GM18526 (cell line): Measurements from ENCODE around the gene CENPV.

Source experiments
- POLR2A ChIP-seq: IDR thresholded peaks from 3 replicates; pipeline ENCODE4 v1.6.1; 2011; ENCODE audit not compliant: insufficient read length; ENCODE audit errors: extremely low read depth

CENPV gene

DNA sequence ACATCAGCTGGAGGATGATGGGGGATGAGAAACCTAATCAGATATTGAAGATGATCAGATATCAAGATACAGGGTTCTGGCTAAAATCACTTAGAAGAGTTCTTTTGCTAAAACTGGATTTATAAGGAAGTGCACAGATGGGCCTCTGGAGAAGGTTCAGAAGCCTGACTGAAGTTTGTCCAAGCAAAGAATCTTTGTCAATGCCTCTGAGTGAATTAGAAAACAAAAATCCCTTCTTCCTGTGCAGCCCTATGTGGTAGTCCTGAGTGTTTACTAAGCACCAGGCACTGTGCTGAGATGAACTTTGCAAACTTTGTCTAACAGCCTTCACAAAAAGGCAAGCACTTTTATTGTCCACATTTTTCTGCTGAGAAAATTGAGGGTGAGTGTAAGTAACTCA lies 11.4 kb upstream of the CENPV start:
- no peak for TF ChIP-seq POLR2A

GRCh38 chr17:16363749-16364536 lies 10.7 kb upstream of the CENPV start:
- no peak for TF ChIP-seq POLR2A

DNA sequence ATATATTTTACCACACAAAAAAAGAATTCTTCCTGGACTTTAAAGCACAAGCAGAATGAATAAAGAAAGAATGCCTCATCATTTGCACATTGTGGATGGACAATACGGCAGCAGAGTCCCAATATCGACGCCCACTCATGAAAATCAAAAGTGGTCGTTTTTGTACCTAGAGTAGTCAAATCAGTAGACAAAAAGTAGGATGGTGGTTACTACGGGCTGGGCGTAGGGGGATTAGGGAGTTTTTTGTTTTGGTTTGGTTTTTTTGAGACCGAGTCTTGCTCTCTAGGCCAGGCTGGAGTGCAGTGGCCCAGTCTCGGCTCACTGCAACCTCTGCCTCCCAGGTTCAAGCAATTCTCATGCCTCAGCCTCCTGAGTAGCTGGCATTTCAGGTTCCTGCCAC lies 8.6 kb upstream of the CENPV start:
- no peak for TF ChIP-seq POLR2A

DNA sequence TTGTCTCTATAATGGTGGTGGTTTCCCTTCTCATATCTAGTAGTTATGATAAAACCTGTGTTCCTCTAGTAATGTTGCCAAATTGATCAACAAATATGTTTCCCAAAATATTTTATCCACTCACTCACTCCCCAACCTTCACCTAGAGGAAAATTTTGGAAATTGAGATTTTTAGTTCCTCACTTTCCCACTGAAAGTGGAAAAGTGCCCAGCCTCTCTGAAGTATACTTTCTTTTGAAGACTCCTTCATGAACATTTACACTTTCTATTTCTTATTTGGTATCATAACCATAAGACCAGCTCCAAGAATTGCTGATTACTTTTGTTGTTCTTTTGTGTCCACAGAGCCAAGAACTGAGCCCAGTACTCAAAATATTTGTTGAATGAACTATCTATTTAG lies 5.1 kb upstream of the CENPV start:
- TF ChIP-seq POLR2A, result no peak

DNA sequence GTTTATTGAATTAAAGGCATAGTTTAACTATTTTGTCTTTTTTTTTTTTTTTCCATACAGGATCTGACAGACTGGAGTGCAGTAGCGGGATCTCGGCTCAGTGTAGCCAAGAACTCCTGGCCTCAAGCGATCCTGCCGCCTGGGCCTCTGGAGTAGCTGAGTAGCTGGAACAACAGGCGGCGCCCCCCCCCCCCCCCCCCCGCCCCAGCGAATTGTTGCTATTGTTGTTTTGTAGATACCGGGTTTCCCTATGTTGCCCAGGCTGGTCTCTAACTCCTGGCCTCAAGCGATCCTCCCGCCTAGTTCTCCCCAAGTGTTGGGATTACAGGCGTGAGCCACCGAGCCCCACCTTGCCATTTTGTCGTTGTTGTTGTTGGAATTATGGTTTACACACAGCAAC lies 1.3 kb upstream of the CENPV start:
- TF ChIP-seq POLR2A, result no peak

GRCh38 chr17:16352667-16353316 lies 477 bp downstream of the CENPV start:
- no peak for TF ChIP-seq POLR2A

DNA sequence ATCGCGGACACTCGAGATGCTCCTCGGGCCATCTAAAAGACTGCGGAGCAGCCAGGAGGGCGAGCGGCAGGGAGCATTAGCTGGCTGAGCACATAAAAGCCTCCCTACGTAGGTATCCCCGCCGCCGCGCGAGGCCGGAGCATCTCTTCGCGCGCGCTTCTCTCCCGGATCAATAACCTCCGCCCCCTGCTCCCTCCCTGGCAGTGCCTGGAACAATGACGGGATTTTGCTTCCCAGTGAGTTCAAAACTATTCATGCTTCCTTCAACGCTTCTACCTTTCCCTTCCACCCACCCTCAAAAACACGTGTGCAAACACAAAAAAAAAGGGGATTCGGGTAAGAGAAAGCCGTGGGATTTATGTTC lies 984 bp downstream of the CENPV start:
- no peak for TF ChIP-seq POLR2A

DNA sequence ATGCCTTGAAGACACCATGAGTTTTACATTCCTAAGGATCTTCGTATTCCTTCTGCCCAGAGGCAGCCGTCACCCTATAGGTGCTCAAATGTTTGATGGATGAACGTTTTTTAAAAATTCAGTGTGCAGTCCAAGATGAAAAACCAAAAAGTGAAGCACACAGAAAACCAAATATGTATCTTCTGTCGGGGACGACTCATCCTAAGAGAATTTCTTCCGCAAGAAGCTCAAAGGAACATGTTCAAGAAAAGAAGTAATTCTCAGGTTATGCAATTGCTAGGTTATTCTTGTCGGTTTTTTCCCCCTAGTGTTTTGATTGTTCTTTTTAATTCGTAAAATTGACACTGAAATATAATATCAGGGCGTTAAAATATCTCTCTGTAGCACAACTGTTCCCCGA lies 1.4 kb downstream of the CENPV start:
- TF ChIP-seq POLR2A, result no peak

GRCh38 chr17:16349431-16349830 lies 3.8 kb downstream of the CENPV start:
- TF ChIP-seq POLR2A, result no peak

GRCh38 chr17:16348586-16348985 lies 4.7 kb downstream of the CENPV start:
- no peak for TF ChIP-seq POLR2A

DNA sequence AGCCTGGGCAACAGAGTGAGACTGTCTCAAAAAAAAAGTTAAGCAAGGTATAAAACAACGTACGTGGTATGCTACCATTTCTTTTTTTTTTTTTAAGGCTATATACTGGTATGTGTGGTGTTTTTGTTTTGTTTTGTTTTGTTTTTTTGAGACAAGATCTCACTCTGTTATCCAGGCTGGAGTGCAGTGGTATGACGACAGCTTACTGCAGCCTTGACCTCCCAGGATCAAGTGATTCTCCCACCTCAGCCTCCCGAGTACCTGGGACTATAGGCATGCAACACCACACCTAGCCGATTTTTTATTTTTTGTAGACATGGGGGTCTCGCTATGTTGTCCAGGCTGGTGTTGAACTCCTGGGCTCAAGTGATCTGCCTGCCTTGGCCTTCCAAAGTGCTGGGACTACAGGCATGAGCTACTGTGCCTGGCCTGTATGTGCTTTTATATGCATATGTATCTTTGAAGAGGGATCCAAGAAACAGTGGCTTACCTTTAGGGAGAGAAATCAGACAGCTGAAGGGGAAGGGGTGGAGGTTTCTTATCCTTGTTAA lies 6.5 kb downstream of the CENPV start:
- TF ChIP-seq POLR2A, result no peak

GRCh38 chr17:16345565-16345964 lies 7.7 kb downstream of the CENPV start:
- no peak for TF ChIP-seq POLR2A

GRCh38 chr17:16343569-16343968 lies 9.7 kb downstream of the CENPV start:
- no peak for TF ChIP-seq POLR2A

DNA sequence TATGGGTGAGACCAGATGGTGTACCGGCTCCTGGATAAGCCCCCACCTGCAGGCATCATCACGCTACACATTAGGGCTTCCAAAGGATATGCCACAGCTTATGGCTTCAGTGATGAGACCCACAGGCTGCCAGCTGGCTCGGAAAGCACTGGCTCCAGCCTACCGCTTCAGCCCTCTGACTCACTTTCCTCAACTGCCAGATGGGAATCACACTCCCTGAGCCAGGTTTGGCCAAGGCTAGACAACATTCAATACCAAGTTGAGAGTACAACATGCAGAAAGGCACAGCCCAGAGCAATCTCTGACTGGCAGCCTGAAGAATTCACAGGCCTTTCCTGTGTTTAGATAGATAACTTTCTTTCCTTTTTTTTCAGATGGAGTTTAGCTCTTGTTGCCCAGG lies 10.3 kb downstream of the CENPV start:
- no peak for TF ChIP-seq POLR2A

- TF ChIP-seq POLR2A, result no peak
These were observed 13.3 kb downstream of the CENPV start for GRCh38 chr17:16339959-16340358.

DNA sequence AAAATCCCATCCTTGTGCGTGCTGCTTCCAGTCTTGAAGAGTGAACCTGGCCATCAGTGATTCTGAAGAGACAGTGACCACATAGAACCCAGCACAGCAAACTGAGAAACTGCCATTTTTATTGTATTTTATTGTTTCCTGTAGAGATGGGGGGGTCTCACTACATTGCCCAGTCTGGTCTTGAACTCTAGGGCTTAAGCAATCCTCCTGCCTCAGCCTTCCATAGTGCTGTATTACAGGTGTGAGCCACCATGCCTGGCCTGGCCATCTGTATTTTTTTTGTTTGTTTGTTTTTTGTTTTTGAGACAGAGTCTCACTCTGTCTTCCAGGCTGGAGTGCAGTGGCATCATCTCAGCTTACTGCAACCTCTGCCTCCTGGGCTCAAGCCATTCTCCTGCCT lies 13.9 kb downstream of the CENPV start:
- no peak for TF ChIP-seq POLR2A

DNA sequence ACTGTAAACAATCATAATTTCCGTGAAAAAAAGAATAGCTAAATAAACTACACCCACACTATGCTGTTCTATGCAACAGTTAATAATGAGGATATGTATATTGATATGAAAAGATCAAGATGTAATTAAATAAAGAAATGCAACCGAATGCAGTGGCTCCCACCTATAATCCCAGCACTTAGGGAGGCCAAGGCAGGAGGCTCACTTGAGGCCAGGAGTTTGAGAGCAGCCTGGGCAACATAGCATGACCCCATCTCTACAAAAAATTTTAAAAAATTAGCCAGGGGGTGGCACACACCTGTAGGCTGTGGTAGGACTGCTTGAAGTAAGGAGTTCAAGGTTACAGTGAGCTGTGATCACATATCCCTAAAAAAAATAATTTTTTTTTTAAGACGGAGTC lies 14.9 kb downstream of the CENPV start:
- no peak for TF ChIP-seq POLR2A
